ENCODE results near the gene TRIM24. TPM values are rescaled to one million over a fixed set of nuclear protein-coding genes. Genes with fewer than 3 reads are reported as not detected.

The TRIM24 gene
- total and polyA plus RNA-seq, 10 of the 15 experiments (the other 5 are each of a cell fraction or from before 2014, with no cell fraction given): 4.6 to 23.5 (median 13.6) TPM

DNA sequence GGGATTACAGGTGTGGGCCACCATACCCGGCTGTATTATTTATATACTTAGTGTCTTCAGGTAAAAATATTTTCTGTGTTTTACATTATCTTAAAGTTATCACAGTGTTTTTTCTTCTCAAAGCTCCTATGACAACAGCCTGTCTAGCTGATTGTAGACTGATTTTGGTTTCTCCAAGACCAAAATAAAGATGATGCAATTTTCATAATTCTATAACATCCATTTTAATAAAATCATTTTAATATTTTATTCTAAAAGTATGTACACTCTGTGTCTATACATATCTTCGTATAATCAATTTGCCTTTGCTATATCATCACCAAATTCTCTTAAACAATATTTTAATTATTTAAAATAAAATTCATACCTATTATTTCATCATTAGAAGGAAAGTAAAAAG lies 108.6 kb downstream of the TRIM24 start:
- intact Hi-C loops (cut with micrococcal nuclease; ENCODE audit: unreplicated experiment) (no loop called here), in situ Hi-C loops (cut with MboI) (no loop called here)
- Histone ChIP-seq H3K4me1 (ENCODE audit: control insufficient read depth, insufficient read depth, low read length) (no peaks in the 10 kb centered on the region), H3K4me3 (no peak overlapping the region), H4K20me1 (ENCODE audit: control insufficient read depth, insufficient read depth) (no peaks in the 10 kb centered on the region), H3K36me3 (ENCODE audit: control insufficient read depth in 2 of 2, insufficient read depth in 2 of 2, low read length in 1 of 2) (peaks cover 4 to 8% of the 10 kb centered on the region in 2 experiments; a peak in 3 of 4 replicates), H3K79me2 (ENCODE audit: control insufficient read depth, insufficient read depth, low read length) (no peaks in the 10 kb centered on the region), H3K27ac (ENCODE audit: control insufficient read depth, insufficient read depth) (no peak overlapping the region), H3K4me2 (ENCODE audit: control insufficient read depth, insufficient read depth) (no peak overlapping the region), H2AFZ (ENCODE audit: control insufficient read depth, low read depth, low read length) (no peak overlapping the region), H3K9me3 (replicated peaks; ENCODE audit: control insufficient read depth, insufficient read depth, low read length) (peaks cover 12% of the 10 kb centered on the region), H3K27me3 (replicated peaks in 1 of 2; ENCODE audit: control insufficient read depth in 2 of 2, insufficient read depth in 2 of 2, low read length in 1 of 2) (no peaks in the 10 kb centered on the region), H3K9ac (ENCODE audit: control insufficient read depth, insufficient read depth, low read length) (no peak overlapping the region)
- TF ChIP-seq WRNIP1 (IDR thresholded peaks at IDR 0.05; ENCODE audit: borderline replicate concordance, low read depth, low read length) (no peak), ZBED1 (IDR thresholded peaks at IDR 0.05; ENCODE audit: borderline replicate concordance) (no peak), CHD4 (IDR thresholded peaks at IDR 0.05) (no peak), ZNF622 (IDR thresholded peaks at IDR 0.05) (no peak), BACH1 (IDR thresholded peaks at IDR 0.05; ENCODE audit: borderline replicate concordance) (no peak), GABPA (IDR thresholded peaks at IDR 0.05; ENCODE audit: low read depth) (no peak), RCOR1 (conservative IDR thresholded peaks at IDR 0.05; ENCODE audit: low read depth, low read length) (no peak), HDAC2 (IDR thresholded peaks at IDR 0.05) (no peak), CBX3 (IDR thresholded peaks at IDR 0.05; ENCODE audit: borderline replicate concordance, low read depth) (no peak), GATAD2B (conservative IDR thresholded peaks at IDR 0.05; ENCODE audit: low read depth) (no peak), POLR2AphosphoS2 (IDR thresholded peaks at IDR 0.05; ENCODE audit: low read depth, low read length) (no peak), FOS (IDR thresholded peaks at IDR 0.05; ENCODE audit: borderline replicate concordance, extremely low read depth, insufficient read length) (no peak), CEBPB (IDR thresholded peaks at IDR 0.05; ENCODE audit: borderline replicate concordance in 1 of 2, low read depth in 2 of 2, low read length in 2 of 2) (no peak), YY1 (IDR thresholded peaks at IDR 0.05; ENCODE audit: low read depth, low read length) (no peak), CHD1 (IDR thresholded peaks at IDR 0.05; ENCODE audit: low read depth, low read length) (no peak)
- TF ChIP-seq, protein P1, sequence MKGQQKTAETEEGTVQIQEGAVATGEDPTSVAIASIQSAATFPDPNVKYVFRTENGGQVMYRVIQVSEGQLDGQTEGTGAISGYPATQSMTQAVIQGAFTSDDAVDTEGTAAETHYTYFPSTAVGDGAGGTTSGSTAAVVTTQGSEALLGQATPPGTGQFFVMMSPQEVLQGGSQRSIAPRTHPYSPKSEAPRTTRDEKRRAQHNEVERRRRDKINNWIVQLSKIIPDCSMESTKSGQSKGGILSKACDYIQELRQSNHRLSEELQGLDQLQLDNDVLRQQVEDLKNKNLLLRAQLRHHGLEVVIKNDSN (IDR thresholded peaks at IDR 0.05; ENCODE audit: borderline replicate concordance, extremely low read length, insufficient read depth, low read depth, low read length): no peak
- TF ChIP-seq, protein P2, sequence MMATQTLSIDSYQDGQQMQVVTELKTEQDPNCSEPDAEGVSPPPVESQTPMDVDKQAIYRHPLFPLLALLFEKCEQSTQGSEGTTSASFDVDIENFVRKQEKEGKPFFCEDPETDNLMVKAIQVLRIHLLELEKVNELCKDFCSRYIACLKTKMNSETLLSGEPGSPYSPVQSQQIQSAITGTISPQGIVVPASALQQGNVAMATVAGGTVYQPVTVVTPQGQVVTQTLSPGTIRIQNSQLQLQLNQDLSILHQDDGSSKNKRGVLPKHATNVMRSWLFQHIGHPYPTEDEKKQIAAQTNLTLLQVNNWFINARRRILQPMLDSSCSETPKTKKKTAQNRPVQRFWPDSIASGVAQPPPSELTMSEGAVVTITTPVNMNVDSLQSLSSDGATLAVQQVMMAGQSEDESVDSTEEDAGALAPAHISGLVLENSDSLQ (IDR thresholded peaks at IDR 0.05): no peak
- TF ChIP-seq, protein P3, sequence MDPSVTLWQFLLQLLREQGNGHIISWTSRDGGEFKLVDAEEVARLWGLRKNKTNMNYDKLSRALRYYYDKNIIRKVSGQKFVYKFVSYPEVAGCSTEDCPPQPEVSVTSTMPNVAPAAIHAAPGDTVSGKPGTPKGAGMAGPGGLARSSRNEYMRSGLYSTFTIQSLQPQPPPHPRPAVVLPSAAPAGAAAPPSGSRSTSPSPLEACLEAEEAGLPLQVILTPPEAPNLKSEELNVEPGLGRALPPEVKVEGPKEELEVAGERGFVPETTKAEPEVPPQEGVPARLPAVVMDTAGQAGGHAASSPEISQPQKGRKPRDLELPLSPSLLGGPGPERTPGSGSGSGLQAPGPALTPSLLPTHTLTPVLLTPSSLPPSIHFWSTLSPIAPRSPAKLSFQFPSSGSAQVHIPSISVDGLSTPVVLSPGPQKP (IDR thresholded peaks at IDR 0.05; ENCODE audit: low read depth, low read length): no peak
- FAIRE-seq: no peak
- ChIA-PET SMC1A (ENCODE audit: uncharacterized antibody, unreplicated experiment) (no interaction called here), POLR2A (no interaction called here), RAD21 (ENCODE audit: unreplicated experiment) (no interaction called here), CTCF (no interaction called here)
- no TSS peak for BruUV-seq (replicated peaks)
- WGBS (ENCODE audit: insufficient coverage, insufficient replicate concordance, low lambda C conversion rate, missing lambda C conversion rate): 95% methylated on average over 2 of the region's 2 CpGs
- no peak for DNase-seq (ENCODE audit: low read depth, low spot score)
- no peak for ATAC-seq

All from GM12878 (cell line).